Neural progenitor cell (in vitro differentiated cells): Measurements from ENCODE around the gene ZBTB5. TPM values are rescaled to one million over a fixed set of nuclear protein-coding genes. Genes with fewer than 3 reads are reported as not detected.

Experiments
- DNase-seq: peaks from one replicate; pipeline ENCODE4 v3.0.0-alpha.2; 2016; ENCODE audit warnings: low spot score
- H2AFZ ChIP-seq: fragments of 200-600 bp; sonication (generic); replicated peaks from 2 replicates; pipeline ENCODE4 v1.6.1; 2016; ENCODE audit warnings: antibody characterized with exemption
- H3F3A ChIP-seq: fragments of 200-600 bp; sonication (generic); 2 replicates; pipeline ENCODE4 v1.6.1; 2016; ENCODE audit warnings: antibody characterized with exemption, low read depth
- H3K27ac ChIP-seq: fragments of 200-600 bp; sonication (generic); 2 replicates; pipeline ENCODE4 v1.5.1; 2016; ENCODE audit warnings: mild to moderate bottlenecking
- H3K27me3 ChIP-seq: fragments of 200-600 bp; sonication (generic); 2 replicates; pipeline ENCODE4 v1.6.1; 2016; ENCODE audit warnings: mild to moderate bottlenecking, moderate library complexity
- H3K36me3 ChIP-seq: fragments of 200-600 bp; sonication (generic); 2 replicates; pipeline ENCODE4 v1.5.1; 2016
- H3K4me1 ChIP-seq: fragments of 200-600 bp; sonication (generic); 2 replicates; pipeline ENCODE4 v1.6.1; 2016; ENCODE audit warnings: mixed run types
- H3K4me2 ChIP-seq: fragments of 200-600 bp; sonication (generic); 2 replicates; pipeline ENCODE4 v1.6.1; 2016
- H3K4me3 ChIP-seq: fragments of 200-600 bp; sonication (generic); 2 replicates; pipeline ENCODE4 v1.5.1; 2016
- H3K79me2 ChIP-seq: fragments of 200-600 bp; sonication (generic); 2 replicates; pipeline ENCODE4 v1.6.1; 2016; ENCODE audit warnings: low read depth
- H3K9ac ChIP-seq: fragments of 200-600 bp; sonication (generic); 2 replicates; pipeline ENCODE4 v1.6.1; 2016
- H3K9me3 ChIP-seq: fragments of 200-600 bp; sonication (generic); 2 replicates; pipeline ENCODE4 v1.5.1; 2016; ENCODE audit warnings: low read depth
- H4K20me1 ChIP-seq: fragments of 200-600 bp; sonication (generic); 2 replicates; pipeline ENCODE4 v1.6.1; 2016; ENCODE audit warnings: low read depth
- H3K27ac Mint-ChIP-seq: 3 replicates; pipeline ENCODE4 v1.8.0; 2021; ENCODE audit warnings: mixed read lengths
- H3K27me3 Mint-ChIP-seq: 2 replicates; pipeline ENCODE4 v1.8.0; 2022; ENCODE audit warnings: low read depth, mild to moderate bottlenecking, inconsistent platforms, moderate library complexity, mixed read lengths; ENCODE audit not compliant: insufficient read depth
- H3K36me3 Mint-ChIP-seq: 3 replicates; pipeline ENCODE4 v1.8.0; 2021; ENCODE audit warnings: mixed read lengths
- H3K4me1 Mint-ChIP-seq: 3 replicates; pipeline ENCODE4 v1.8.0; 2021; ENCODE audit warnings: mixed read lengths
- H3K4me3 Mint-ChIP-seq: 3 replicates; pipeline ENCODE4 v1.8.0; 2021; ENCODE audit warnings: mild to moderate bottlenecking, moderate library complexity, mixed read lengths
- H3K9me3 Mint-ChIP-seq: 3 replicates; pipeline ENCODE4 v1.8.0; 2020; ENCODE audit warnings: mixed read lengths
- CTCF ChIP-seq: fragments of 200-600 bp; sonication (generic); IDR thresholded peaks from 2 replicates; pipeline ENCODE4 v1.5.1; 2017; ENCODE audit warnings: antibody characterized with exemption, mild to moderate bottlenecking
- EZH2 ChIP-seq: fragments of 200-600 bp; sonication (generic); IDR thresholded peaks from 2 replicates; pipeline ENCODE4 v1.6.1; 2017; ENCODE audit warnings: antibody characterized with exemption, mild to moderate bottlenecking, moderate library complexity
- EZH2phosphoT487 ChIP-seq: fragments of 200-600 bp; sonication (generic); IDR thresholded peaks from 2 replicates; pipeline ENCODE4 v1.6.1; 2017; ENCODE audit warnings: antibody characterized with exemption
- total RNA-seq: library from RNA; depleted of rRNA; stranded (reverse); fragments of >200 nt; gene quantifications from 2 replicates; pipeline ENCODE4 v1.2.3, GENCODE V29; 2015; ENCODE audit warnings: low replicate concordance

The ZBTB5 gene
- total RNA-seq, 1 donor from 2014 or later, result 24.1 TPM

DNA sequence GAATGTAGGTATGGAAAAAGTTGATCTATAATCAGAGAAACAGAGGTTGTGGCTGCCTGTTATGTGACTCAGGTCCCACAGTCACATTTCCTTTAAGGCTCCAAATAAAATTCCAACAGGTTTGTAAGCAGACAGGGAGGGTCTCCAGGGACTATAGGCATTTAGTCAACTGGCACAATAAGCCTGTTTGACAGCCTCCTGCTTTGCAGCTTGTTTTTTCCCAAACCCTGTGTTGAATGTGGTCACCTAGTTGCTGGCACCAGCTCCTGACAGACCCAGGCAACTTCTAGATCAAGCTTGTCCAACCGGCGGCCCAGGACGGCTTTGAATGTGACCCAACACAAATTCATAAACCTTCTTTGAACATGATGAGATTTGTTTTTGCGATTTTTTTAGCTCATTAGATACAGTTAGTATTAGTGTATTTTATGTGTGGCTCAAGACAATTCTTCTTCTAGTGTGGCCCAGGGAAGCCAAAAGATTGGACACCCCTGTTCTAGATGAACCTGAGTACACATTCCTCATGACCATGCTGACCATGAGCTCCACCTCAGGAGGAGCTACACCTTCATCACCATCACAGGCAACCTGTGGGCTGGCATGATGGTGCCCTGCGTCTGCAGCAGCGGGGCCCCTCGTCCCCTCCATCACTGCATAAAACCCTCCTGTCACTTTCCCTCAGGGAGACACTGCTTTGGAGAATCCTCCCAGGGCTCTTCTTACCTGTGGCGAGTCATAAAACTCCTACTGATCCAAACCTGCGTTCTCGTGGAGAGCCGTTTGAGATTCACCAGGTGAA lies 58.4 kb downstream of the ZBTB5 start:
- no peaks in the 10 kb centered on the region for H4K20me1 ChIP-seq
- H3K4me2 ChIP-seq, result no peak overlapping the region
- no peaks in the 10 kb centered on the region for H3F3A ChIP-seq
- peaks cover 6% of the 10 kb centered on the region for H3K27me3 Mint-ChIP-seq
- no peaks in the 10 kb centered on the region for H3K79me2 ChIP-seq
- H3K4me3 Mint-ChIP-seq, result no peak overlapping the region
- no peaks in the 10 kb centered on the region for H3K27me3 ChIP-seq
- no peaks in the 10 kb centered on the region for H3K9me3 ChIP-seq
- H3K27ac Mint-ChIP-seq, result no peak overlapping the region
- H3K36me3 ChIP-seq, result no peaks in the 10 kb centered on the region
- no peaks in the 10 kb centered on the region for H3K9me3 Mint-ChIP-seq
- H2AFZ ChIP-seq, result no peak overlapping the region
- no peaks in the 10 kb centered on the region for H3K36me3 Mint-ChIP-seq
- H3K4me3 ChIP-seq, result no peak overlapping the region
- no peak for TF ChIP-seq CTCF
- no peak for TF ChIP-seq EZH2phosphoT487
- no peak for TF ChIP-seq EZH2
- DNase-seq, result no peak
- no peak overlapping the region for H3K9ac ChIP-seq
- peaks cover 6% of the 10 kb centered on the region for H3K4me1 Mint-ChIP-seq
- H3K4me1 ChIP-seq, result peaks cover 12% of the 10 kb centered on the region
- no peak overlapping the region for H3K27ac ChIP-seq

DNA sequence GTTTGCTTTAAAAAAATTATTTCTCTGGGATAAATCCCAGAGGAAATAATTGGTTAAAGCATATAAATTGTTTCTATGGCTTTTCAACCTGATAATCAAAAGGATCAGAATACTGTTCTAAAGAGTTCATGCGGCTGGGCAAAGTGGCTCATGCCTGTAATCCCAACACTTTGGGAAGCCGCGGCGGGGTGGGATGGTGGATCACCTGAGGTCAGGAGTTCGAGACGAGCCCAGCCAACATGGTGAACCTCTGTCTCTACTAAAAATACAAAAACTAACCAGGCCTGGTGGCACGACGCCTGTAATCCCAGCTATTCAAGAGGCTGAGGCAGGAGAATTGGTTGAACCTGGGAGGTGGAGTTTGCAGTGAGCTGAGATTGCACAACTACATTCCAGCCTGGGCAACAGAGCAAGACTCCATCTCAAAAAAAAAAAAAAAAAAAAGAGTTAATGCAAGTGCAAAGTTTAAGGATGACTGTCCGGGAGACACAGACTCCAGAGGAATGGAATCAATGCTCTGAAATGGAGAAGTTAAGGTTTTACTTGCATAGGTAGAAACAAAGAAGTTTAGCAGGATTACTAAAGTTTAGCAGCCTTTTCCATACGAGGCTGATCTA lies 59.4 kb downstream of the ZBTB5 start:
- Histone ChIP-seq H3K27ac (no peak overlapping the region), H3K4me3 (no peak overlapping the region), H3K4me2 (no peak overlapping the region), H2AFZ (no peak overlapping the region), H3K9ac (no peak overlapping the region), H4K20me1 (no peaks in the 10 kb centered on the region), H3K9me3 (no peaks in the 10 kb centered on the region), H3K4me1 (peaks cover 4% of the 10 kb centered on the region), H3K79me2 (no peaks in the 10 kb centered on the region), H3F3A (no peaks in the 10 kb centered on the region), H3K27me3 (no peaks in the 10 kb centered on the region), H3K36me3 (no peaks in the 10 kb centered on the region)
- TF ChIP-seq EZH2phosphoT487 (no peak), EZH2 (no peak), CTCF (no peak)
- no peak overlapping the region for H3K4me3 Mint-ChIP-seq
- peaks cover 3% of the 10 kb centered on the region for H3K27me3 Mint-ChIP-seq
- no peaks in the 10 kb centered on the region for H3K9me3 Mint-ChIP-seq
- H3K27ac Mint-ChIP-seq, result no peak overlapping the region
- no peak for DNase-seq
- H3K4me1 Mint-ChIP-seq, result peaks cover 1% of the 10 kb centered on the region
- no peaks in the 10 kb centered on the region for H3K36me3 Mint-ChIP-seq

DNA sequence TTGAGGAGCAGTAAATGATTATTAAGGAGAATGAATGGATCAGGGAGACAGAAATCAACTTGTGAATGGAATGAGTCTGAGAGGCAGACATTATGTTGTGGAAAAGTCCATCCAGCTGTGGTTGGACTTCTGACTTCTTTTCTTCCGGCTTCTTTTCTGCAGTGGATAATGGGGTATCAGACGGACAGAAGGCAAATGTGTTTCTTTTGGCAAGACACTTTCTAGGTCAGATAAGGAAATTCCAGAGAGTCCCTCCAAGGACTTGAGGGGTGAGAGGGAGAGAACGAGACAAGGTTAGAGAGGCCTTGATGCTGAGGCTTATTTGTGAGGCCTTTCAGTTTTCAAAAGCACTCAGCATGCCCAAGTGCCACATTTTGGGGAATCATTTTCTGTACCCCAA lies 59.9 kb downstream of the ZBTB5 start:
- H3K4me3 Mint-ChIP-seq, result no peak overlapping the region
- Histone ChIP-seq H2AFZ (no peak overlapping the region), H3K79me2 (no peaks in the 10 kb centered on the region), H3F3A (no peaks in the 10 kb centered on the region), H3K27me3 (no peaks in the 10 kb centered on the region), H3K9me3 (no peaks in the 10 kb centered on the region), H3K9ac (no peak overlapping the region), H3K4me2 (no peak overlapping the region), H3K27ac (no peak overlapping the region), H3K36me3 (no peaks in the 10 kb centered on the region), H3K4me3 (no peak overlapping the region), H3K4me1 (no peaks in the 10 kb centered on the region), H4K20me1 (no peaks in the 10 kb centered on the region)
- TF ChIP-seq EZH2phosphoT487 (no peak), EZH2 (no peak), CTCF (no peak)
- no peak overlapping the region for H3K27ac Mint-ChIP-seq
- no peaks in the 10 kb centered on the region for H3K9me3 Mint-ChIP-seq
- H3K36me3 Mint-ChIP-seq, result no peaks in the 10 kb centered on the region
- H3K4me1 Mint-ChIP-seq, result no peaks in the 10 kb centered on the region
- no peak for DNase-seq
- peaks cover 3% of the 10 kb centered on the region for H3K27me3 Mint-ChIP-seq
